HepG2 (cell line): ENCODE measurements around the gene FAM53B.

Experiments
- TOE1 ChIP-seq: sonication (generic); formaldehyde crosslinking; IDR thresholded peaks from 2 replicates; pipeline ENCODE4 v1.4.0; 2020; ENCODE audit warnings: mild to moderate bottlenecking, missing genetic modification reagents
- ZBTB44 ChIP-seq: sonication (generic); formaldehyde crosslinking; IDR thresholded peaks from 2 replicates; pipeline ENCODE4 v1.4.0; 2020; ENCODE audit warnings: missing genetic modification reagents

- TF ChIP-seq ZBTB44 (CRISPR knock-in tag) (no peak), TOE1 (CRISPR knock-in tag) (no peak)
Observed at GRCh38 chr10:124732931-124733570, 11.1 kb downstream of the FAM53B start.
